GM19023 (cell line): Measurements from ENCODE around the gene RIT2.
"Not testable (repeated sequence)": the region's sequence is repeated elsewhere in the genome, so short reads cannot be mapped to it uniquely, and the experiment has no call there.

Experiments
- ATAC-seq: cut with Tn5 transposase; IDR thresholded peaks from one replicate; pipeline ENCODE4 v1.9.1; 2021; ENCODE audit warnings: mild to moderate bottlenecking, moderate library complexity; ENCODE audit not compliant: unreplicated experiment

RIT2 gene

DNA sequence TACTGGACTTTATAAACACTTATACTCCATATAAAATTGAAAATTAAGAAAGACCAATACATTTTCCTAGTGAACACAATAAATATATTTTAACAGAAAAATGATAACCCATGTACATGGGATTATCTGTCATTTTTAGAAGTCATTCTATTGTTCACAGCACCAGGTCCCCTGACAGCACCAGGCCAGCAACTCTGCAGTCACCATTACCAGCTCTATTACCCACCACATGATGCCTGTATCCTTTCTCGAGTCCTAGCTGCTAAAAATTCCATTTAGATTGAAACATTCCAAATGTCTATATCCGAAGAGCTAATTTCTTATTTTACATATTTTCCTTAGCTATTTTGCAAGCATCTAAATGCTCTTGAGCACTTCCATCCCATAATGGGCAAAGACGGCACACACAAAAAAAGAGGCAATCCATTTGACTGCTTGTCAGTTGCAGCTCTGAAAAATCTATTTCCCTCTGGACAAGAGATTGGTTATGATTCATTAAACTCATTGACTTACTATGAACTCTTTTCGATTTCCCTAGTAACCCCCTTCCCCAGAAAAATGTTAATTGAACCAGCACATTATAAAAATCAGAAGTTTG, 336.9 kb downstream of the RIT2 start:
- ATAC-seq = no peak

DNA sequence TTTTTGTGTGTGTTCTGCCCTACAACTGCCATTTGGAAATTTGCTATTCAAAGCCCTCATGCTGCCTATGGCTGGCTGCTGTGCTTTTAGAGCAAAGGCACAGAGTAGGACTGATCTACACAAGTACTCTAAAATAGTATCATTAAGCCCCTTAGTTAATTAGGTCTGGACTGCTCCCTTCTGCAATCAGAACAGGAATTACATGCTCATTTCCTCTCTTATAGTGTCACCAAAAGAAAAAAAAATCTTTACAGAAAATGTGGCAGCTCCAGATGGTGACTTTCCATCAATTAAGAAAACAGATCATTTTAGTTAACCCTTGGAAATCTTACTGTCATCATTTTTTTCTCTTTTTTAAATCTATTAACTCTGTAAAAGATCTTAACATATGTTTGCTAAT, 337.5 kb downstream of the RIT2 start:
- no peak for ATAC-seq

DNA sequence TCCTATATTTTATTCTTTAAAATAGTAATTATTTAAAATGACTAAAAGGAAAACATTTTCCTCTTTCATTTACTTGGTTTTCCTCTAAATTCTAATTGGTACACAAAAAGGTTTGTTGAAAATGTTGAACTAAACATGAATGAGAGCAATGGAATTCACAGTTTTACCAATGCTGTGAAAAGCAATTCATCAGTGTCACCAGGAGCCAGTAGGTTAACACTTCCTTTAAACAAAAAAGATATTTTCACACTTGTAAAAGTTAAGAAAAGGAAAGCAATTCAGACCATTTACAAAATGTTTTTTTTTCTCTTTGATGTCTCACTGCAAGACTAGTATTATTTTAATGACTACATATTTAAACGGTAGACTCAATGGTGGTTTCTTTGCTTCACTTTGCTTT, 341.6 kb downstream of the RIT2 start:
- no peak for ATAC-seq

DNA sequence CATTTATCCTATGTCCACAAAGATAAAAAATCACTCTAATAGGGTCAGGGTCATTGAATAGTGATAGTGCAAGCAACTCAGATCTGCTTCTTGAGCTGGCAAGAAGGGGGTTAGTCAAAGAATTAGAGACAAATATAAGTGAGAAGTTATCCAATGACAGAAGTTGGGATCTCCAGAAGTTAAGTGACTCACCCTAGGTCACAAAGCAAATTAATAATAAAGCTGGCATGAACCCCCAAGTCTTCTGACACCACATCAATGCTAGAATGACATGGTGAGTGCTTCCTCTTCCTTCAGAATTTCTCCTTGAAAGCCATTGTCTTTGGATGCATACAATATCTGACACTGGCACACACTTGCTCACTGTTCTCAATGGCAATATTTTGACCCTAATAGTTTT, 343.5 kb downstream of the RIT2 start:
- ATAC-seq = no peak

DNA sequence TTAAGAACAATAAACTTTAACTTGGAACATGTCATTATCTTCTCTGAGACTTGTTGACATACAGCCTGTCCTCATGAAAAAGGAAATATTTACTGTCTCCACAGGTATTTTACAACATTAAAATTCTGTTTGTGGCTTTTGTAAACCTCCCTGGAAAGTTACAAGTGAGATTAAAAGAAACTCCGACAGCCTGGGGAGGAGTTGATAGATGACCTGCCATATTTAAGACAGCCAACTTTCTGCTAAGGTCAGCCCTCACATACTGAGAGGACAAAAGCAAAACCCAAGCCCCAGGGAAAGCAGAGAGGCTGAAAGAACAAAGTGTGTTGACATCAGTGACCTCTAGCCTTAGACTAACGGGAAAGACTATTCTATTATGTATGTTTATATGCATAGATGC, 350.2 kb downstream of the RIT2 start:
- ATAC-seq = no peak

DNA sequence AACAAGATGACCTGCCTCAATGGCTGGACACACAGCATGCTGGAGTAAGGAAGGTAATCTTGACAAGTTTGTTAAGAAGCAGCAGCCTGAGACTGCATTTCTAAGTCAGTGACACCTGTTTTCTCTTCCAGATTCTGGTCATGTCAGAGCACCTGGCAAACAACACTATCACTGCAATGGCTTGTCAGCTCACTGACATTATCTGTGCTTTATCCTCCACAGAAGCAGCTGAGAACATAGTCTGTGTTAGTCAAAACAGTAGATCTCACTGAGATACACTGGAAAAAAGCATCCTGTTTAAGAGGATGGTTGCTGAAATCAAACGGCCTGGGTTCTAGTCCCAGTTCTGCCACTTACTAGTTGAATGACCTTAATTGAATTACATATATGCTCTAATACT, 355.2 kb downstream of the RIT2 start:
- ATAC-seq = no peak

DNA sequence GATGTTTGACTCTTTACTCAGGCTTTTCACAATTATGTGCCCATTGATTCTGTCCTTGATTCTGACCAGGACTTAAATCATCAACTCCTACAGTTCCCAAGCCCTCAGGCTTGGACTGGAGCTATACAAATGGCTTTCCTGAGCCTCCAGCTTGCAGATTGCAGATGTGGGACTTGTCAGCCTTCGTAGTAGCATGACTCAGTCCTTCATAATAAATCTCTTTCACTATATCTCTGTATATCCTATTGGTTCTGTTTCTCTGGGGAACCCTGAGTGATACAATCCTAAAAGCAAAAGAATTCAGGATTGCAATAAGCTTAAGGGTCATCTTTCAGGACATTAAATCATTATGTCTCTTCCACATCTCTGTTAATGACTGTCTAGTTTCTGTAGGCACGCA, 356.6 kb downstream of the RIT2 start:
- no peak for ATAC-seq

DNA sequence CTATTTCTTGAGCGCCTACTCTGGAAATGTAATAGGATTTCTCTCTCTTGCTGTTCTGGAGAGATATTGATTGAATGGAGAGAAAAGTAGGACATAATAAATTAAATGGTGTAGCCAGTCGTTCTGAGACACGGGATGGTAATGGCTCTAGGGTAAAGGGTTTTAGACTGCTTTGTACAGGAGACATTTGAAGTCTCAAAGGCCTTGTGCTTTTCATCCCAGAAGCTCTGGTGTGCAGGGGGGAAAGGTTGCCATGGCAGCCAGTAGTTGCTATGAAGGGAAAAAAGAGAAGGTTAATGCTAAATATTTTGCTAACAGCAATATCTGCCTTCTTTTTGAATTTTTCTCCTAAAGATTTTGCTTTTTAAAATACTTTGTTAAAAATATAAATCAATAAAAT, 359.3 kb downstream of the RIT2 start:
- ATAC-seq = no peak

DNA sequence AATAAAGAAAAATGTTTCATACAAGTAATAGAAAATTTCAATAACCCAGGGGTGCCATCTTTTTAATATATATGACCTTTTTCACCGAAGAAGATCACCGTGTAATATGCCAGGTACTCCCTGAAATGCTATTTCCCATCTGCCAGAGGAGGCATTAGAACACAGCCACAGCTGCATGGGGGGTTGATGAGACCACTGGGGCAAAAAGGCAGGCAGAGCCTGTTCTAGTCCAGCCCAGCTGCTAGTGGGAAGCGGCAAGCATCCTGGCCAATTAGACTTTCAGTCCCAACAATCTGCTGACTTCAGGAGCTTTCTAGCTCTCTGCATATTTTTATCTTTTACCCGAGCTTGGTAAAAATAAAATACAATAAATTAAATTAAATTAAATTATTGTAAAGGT, 362.6 kb downstream of the RIT2 start:
- no peak for ATAC-seq

DNA sequence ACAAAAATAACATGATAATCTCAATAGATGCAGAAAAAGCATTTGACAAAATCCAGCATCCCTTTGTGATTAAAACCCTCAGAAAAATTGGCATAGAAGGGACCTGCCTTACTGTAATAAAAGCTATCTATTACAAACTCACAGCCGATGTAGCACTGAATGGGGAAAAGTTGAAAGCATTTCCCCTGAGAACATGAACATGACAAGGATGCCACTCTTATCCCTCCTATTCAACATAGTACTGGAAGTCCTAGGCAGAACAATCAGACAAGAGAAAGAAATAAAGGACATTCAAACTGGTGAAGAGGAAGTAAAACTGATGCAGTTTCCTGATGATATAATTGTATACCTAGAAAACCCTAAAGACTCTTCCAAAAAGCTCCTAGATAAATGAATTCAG, 368.7 kb downstream of the RIT2 start:
- ATAC-seq = no peak

DNA sequence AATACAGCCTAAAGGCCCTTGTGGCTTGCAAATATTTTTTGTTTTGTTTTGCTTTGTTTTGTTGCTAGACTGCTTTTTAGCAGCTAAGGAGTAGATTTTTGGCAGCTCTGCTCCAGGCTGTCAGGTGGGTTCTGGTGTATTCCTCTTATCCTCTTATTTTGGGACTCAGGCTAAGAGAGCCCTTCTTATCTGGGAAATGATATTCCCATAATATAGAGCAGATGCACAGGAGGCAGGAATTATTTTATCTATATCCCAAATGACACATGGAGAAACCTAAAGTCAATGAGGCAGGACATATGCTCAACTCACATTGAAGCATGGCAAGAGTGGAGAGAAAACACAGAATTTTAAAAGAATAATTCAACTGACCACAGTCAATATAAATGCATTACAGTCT, 369.6 kb downstream of the RIT2 start:
- ATAC-seq = no peak

DNA sequence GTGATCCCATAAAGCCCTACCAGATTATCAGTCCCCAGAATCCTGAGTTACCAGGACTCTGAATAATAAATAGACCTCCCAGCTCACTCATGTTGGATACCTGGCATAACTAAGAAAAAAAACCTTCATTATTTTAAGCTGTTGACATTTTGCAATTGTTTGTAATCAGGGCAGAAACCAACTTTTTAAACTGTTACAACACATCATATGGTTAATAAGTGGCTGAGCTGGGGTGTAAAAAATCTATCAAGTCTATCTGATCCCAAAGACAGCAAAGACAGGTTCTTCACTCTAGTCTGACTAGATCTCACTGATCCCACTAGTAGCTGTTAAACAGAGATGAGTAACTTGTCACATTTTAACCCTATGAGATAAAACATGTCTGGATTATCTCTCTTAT, 370.3 kb downstream of the RIT2 start:
- ATAC-seq = no peak

DNA sequence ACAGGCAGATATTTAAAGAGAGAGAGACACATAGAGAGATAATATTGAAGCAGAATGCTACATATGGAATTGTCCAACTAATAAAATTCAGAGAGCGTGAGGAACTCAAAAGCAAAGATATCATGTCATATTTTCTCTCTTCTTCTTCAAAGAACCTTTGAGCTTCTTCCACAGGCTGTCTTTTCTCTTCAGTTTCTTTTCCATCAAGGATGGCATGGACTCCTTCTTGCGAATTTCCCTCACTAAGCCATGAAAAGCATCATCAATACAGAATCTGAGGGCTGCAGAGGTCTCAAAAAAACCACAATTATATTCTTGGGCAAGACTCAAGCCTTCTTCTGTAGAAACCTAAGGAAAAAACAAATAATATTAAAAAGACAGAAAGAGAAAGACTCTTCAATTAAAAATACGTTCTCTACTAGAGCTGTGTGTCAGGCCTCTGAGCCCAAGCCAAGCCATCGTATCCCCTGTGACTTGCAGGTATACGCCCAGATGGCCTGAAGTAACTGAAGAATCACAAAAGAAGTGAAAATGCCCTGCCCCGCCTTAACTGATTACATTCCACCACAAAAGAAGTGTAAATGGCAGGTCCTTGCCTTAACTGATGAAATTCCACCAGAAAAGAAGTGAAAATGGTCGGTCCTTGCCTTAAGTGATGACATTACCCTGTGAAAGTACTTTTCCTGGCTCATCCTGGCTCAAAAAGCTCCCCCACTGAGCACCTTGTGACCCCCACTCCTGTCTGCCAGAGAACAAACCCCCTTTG, 371.9 kb downstream of the RIT2 start:
- ATAC-seq = no peak

DNA sequence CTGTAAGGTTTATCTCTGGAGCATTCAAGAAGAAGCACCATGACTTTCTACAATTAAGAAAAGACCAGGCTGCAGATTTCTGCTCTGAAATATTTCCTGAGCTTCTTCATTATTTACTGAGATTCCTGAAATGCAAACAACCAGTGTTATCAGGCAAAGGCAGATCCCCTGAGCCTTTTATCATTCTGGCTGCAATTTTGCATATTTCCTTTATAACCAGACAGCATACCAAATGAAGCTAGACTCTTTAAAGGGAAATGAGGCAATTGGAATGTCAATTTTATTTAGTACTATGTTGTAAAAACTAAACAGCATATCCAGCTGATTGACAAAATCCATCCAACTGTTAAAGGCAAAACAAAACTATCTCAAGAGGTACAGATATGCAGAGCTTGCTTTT, 372.5 kb downstream of the RIT2 start:
- no peak for ATAC-seq

DNA sequence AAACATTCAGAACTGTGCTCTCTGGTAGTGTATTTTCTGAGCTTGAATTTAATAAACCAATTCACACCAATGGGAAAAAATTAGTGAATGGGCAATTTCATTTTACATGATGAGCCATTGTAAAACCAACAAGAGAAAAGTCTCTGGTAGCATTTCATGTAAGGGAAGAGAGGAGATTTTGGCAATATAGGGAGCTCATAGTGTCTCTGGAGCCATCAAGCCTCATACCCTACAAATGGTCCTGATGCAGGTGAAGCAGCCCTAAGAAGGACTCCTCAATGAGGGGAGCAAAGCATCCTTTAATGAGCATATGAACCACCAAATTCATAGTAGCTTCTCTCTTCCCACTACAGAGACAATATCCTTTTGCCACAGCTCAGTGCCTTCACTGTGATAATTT, 373.0 kb downstream of the RIT2 start:
- no peak for ATAC-seq

DNA sequence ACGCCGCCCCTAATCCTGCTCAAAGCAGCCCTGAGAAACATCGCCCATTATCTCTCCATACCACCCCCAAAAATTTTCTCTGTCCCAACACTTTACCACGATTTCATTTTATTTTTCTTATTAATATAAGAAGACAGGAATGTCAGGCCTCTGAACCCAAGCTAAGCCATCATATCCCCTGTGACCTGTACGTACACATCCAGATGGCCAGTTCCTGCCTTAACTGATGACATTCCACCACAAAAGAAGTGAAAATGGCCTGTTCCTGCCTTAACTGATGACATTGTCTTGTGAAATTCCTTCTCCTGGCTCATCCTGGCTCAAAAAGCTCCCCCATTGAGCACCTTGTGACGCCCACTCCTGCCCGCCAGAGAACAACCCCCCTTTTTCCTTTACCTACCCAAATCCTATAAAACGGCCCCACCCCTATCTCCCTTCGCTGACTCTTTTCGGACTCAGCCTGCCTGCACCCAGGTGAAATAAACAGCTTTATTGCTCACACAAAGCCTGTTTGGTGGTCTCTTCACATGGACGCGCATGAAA, 373.6 kb downstream of the RIT2 start:
- ATAC-seq = not testable (repeated sequence)

DNA sequence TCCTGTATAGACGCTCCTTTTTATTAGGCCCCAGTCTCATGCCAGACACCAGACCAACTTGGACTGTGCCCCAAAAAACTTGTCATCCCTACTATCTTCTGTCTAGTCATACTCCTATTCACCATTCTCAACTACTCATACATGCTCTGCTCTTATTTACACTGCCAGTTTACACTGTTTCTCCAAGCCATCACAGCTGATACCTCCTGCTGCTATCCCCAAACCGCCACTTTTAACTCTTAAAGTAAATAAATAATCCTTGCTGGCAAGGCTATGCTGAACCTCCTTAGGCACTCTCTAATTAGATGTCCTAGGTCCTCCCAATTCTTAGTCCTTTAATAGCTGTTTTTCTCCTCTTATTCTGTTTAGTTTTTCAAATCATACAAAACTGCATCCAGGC, 374.2 kb downstream of the RIT2 start:
- ATAC-seq = not testable (repeated sequence)

DNA sequence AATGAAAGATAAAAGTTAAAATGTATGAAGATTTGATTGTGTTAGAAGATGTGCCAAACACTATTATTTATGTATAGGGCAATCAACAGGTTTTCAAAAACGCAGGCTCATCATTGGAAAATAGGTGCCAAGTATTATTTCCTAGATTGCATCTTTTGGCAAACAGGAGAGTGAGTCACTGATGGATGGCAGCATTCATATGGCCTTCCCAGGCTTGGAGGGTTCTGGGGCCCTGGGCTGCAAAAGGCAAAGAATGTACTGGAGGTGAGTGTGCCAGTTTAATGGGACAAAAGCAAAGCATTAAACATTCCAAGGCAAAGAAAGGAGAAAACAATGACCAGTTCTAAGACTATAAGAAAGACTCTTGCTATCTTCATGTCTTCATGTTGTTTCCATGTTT, 379.4 kb downstream of the RIT2 start:
- ATAC-seq = no peak

DNA sequence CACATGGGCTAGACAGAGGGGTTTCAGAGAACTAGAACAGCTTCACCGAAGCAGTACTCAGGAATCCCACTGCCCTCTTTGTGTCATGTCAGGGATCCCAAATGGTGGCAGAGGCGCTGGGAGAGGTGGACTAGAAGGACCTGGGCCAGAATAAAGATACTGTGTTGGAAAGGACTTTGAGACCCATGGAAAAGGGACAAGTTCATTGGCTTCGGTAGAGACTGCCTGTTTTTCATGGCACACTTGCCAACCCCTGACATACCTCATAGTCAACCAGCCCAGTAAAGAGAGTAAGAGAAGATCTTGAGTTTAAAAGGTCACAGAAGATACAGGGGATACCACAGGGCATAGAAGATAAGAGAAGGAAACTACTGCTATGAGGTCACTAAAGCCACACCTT, 381.0 kb downstream of the RIT2 start:
- no peak for ATAC-seq

DNA sequence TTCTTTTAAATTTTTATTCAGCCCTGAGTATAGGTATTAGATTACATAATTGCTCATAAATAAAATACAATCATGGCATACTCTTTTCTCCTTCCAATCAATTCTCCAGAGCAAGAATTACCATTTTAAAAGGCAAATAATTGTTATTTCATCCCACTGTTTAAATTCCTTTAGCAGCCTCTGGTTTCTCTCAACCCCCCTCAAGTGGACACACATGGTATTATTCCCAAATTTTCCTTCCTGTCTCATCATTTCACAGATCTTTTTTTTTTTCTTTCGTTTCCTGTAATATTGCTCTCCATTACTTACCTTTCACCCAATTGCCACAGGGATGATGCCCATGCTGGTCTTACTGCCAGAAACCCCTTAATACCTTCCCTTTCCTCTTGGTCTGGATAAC, 385.2 kb downstream of the RIT2 start:
- ATAC-seq = no peak

DNA sequence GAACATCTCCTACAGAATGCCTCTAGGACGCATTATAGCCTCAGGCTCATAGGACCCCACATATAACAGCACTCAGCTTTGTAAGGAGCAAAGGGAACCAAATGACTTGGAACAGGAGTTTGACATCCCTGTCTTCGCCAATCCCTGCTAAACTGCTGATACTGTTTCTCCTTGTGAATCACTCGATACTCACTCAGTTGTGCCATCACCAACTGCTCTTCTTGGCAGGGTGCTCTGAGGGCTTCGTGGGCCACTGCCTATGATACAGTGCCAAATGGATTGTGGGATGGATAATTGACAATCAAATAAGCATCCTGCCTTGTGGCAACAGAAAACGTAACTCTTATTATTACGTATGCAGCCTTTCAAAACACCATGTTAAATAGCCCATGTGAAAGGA, 396.3 kb downstream of the RIT2 start:
- ATAC-seq = no peak

DNA sequence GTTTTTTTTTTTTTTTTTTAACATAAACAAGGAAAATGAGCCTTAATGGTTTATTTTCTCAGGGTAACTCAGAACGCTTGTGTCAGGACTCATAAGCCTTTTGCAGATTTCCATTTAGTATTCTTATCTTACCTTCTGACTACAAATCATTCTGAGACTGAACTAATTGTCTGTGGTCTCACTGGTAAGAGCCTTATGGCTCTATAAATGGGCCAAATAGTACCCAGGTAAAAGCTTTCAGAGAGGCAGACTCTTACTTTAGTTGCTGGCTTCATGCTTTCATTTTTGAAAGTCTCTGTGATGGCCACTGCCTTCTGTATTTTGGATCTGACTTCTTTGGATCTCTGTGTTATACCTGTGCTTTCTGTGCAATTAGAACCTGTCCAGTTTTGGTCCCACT, 403.4 kb downstream of the RIT2 start:
- no peak for ATAC-seq

DNA sequence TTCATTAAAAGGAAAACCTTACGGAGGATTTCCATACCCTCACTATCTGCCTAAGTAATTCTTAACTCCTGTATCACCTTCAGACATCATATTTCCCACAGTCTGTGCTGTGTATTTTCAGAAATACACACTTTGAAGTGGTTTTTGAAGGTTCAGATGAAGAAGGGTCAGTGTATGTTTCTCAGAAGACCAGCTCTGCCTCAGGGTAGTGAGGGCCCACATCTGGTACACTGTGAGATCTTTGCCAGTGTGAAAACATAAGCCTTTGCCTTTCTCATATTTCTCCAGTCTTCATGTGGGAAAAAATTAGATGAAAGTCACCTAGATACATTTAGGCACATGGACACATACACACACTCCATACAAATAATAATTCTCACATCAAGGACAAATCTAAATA, 408.4 kb downstream of the RIT2 start:
- ATAC-seq = no peak
